ENCODE measurements around the gene OR5H6.
"Not testable (repeated sequence)": the region's sequence is repeated elsewhere in the genome, so short reads cannot be mapped to it uniquely, and the experiment has no call there.

OR5H6 gene

GRCh38 chr3:98263944-98264343, at the start of gene OR5H6:
TSS of gene OR5H6 (plus strand) at chr3:98264244. CDS start at chr3:98264333, 89 bp downstream.
- DNase-seq, result no peak

- DNase-seq, result peak; percentile 45
Observed at GRCh38 chr3:98215051-98215450, 49.0 kb upstream of the OR5H6 start.

- DNase-seq, result no peak
Observed at GRCh38 chr3:98223907-98224672, 40.0 kb upstream of the OR5H6 start.

GRCh38 chr3:98232489-98232888, 31.6 kb upstream of the OR5H6 start:
- DNase-seq, result peak; percentile 10

- DNase-seq, result peak; percentile 43
Observed at GRCh38 chr3:98233468-98233867, 30.6 kb upstream of the OR5H6 start.

- peak; percentile 78 for DNase-seq
Observed at GRCh38 chr3:98240131-98240530, 23.9 kb upstream of the OR5H6 start.

- no peak for DNase-seq
Observed at GRCh38 chr3:98242155-98242554, 21.9 kb upstream of the OR5H6 start.

GRCh38 chr3:98243843-98244242, 20.2 kb upstream of the OR5H6 start:
- DNase-seq, result no peak

GRCh38 chr3:98246142-98246541, 17.9 kb upstream of the OR5H6 start:
- no peak for DNase-seq

- not testable (repeated sequence) for DNase-seq
Observed at GRCh38 chr3:98256026-98256425, 8.0 kb upstream of the OR5H6 start.

- DNase-seq, result peak; percentile 39
Observed at GRCh38 chr3:98259707-98260106, 4.3 kb upstream of the OR5H6 start.

- DNase-seq, result no peak
Observed at GRCh38 chr3:98262046-98262445, 2.0 kb upstream of the OR5H6 start.

GRCh38 chr3:98269846-98270245, 5.8 kb downstream of the OR5H6 start:
- no peak for DNase-seq

- no peak for DNase-seq
Observed at GRCh38 chr3:98272126-98272525, 8.1 kb downstream of the OR5H6 start.

GRCh38 chr3:98274914-98275313, 10.9 kb downstream of the OR5H6 start:
- no peak for DNase-seq

GRCh38 chr3:98282205-98282604, 18.2 kb downstream of the OR5H6 start, which contains the start of gene OR5H2:
TSS of gene OR5H2 (plus strand) at chr3:98282505. CDS start at chr3:98282903, 398 bp downstream.
- DNase-seq, result no peak

- DNase-seq, result no peak
Observed at GRCh38 chr3:98290916-98291315, 26.9 kb downstream of the OR5H6 start.

GRCh38 chr3:98291332-98291957, 27.4 kb downstream of the OR5H6 start:
- DNase-seq, result no peak
